IMR-90 (cell line): ENCODE results near the gene ACAD9.

Source experiments
- CEBPB ChIP-seq: IDR thresholded peaks from 2 replicates; pipeline ENCODE4 v1.6.1; 2012; ENCODE audit warnings: low read depth, low read length, improper control_type of control experiment
- CTCF ChIP-seq: conservative IDR thresholded peaks from 2 replicates; pipeline ENCODE4 v1.5.1; 2012; ENCODE audit warnings: mild to moderate bottlenecking, low read depth, low read length, improper control_type of control experiment
- MXI1 ChIP-seq: IDR thresholded peaks from 2 replicates; pipeline ENCODE4 v1.6.1; 2012; ENCODE audit warnings: low read depth, mild to moderate bottlenecking, low read length, moderate library complexity, borderline replicate concordance

- no peak for TF ChIP-seq CTCF
- TF ChIP-seq CEBPB, result no peak
- no peak for TF ChIP-seq MXI1
Measured at GRCh38 chr3:128872282-128872681, 7.1 kb upstream of the ACAD9 start.
